K562 (cell line): ENCODE data around the gene DSG3. TPM values are rescaled to one million over a fixed set of nuclear protein-coding genes. Genes with fewer than 3 reads are reported as not detected.

Source experiments
- ATAC-seq: fragments of 200-7000 bp; cut with Tn5 transposase; 3 replicates; pipeline ENCODE4 v1.9.1; 2020; ENCODE audit warnings: moderate library complexity
- BruUV-seq: library from RNA; stranded (reverse); fragments of 400-500 nt; replicated peaks from 2 replicates; lab custom pipeline; 2021; lab: Mats Ljungman, UMichigan
- CTCF ChIA-PET: fragments of 300-600 bp; formaldehyde crosslinking; extraction: SDS; loops from one replicate; lab custom pipeline; 2021; ENCODE audit warnings: low intra/inter-chr PET ratio; lab: Yijun Ruan, JAX
- POLR2A ChIA-PET: fragments of 300-600, 350-650 bp; sonication (Branson Sonifier 250); formaldehyde crosslinking; extraction: SDS; loops from one replicate; lab custom pipeline; 2021; ENCODE audit warnings: antibody characterized with exemption, inconsistent platforms; lab: Yijun Ruan, JAX
- DNase-seq, 4 experiments: peaks; one replicate each; pipeline versions ENCODE4 v3.0.0 to v3.0.0-alpha.2; 2011 to 2018; ENCODE audit warnings: low spot score in 3 of 4, mixed read lengths in 3 of 4; ENCODE audit errors: extremely low read depth in 1 of 4
- FAIRE-seq: peaks from 2 replicates; lab custom pipeline; 2011; peaks lifted over from hg19 to GRCh38; lab: Jason Lieb, UNC
- H2AFZ ChIP-seq: 2 replicates; pipeline ENCODE4 v1.6.0; 2011; ENCODE audit warnings: low read depth, low read length, control low read depth, inconsistent platforms
- H3K27ac ChIP-seq: fragments of 200-600 bp; 3 replicates; pipeline ENCODE4 v1.8.0; 2011; ENCODE audit warnings: low read depth, mild to moderate bottlenecking, control low read depth, inconsistent platforms, low read length, moderate library complexity, mixed read lengths; ENCODE audit errors: extremely low read depth
- H3K27me3 ChIP-seq, 2 experiments: fragments of 300-600 bp in 1 of 2; 2 replicates in 1 of 2; 3 replicates in 1 of 2; pipeline versions ENCODE4 v1.6.0 to v1.8.0; 2011; ENCODE audit warnings: inconsistent platforms in 2 of 2, low read length in 2 of 2, mild to moderate bottlenecking in 1 of 2, mixed read lengths in 1 of 2, moderate library complexity in 1 of 2; ENCODE audit not compliant: control insufficient read depth in 2 of 2, insufficient read depth in 2 of 2
- H3K36me3 ChIP-seq: fragments of 300-600 bp; 3 replicates; pipeline ENCODE4 v1.8.0; 2011; ENCODE audit warnings: mild to moderate bottlenecking, low read length, inconsistent platforms; ENCODE audit not compliant: control insufficient read depth, insufficient read depth
- H3K4me1 ChIP-seq, 2 experiments: fragments of 200-600 bp in 1 of 2; replicated peaks in 1 of 2; 2 replicates in 1 of 2; 3 replicates in 1 of 2; pipeline versions ENCODE4 v1.5.1 to v1.8.0; 2011; ENCODE audit warnings: inconsistent platforms in 2 of 2, low read length in 2 of 2, mild to moderate bottlenecking in 1 of 2, mixed read lengths in 1 of 2, moderate library complexity in 1 of 2; ENCODE audit not compliant: control insufficient read depth in 2 of 2, insufficient read depth in 2 of 2
- H3K4me2 ChIP-seq: 2 replicates; pipeline ENCODE4 v1.6.1; 2011; ENCODE audit warnings: low read length, control low read depth, inconsistent platforms, mixed read lengths; ENCODE audit not compliant: insufficient read depth
- H3K4me3 ChIP-seq: fragments of 200-600 bp; sonication (generic), shearing (Covaris generic); 2 replicates; pipeline ENCODE4 v1.5.1; 2016; ENCODE audit warnings: control low read depth, inconsistent platforms
- H3K79me2 ChIP-seq: fragments of 200-600 bp; 3 replicates; pipeline ENCODE4 v1.8.0; 2011; ENCODE audit warnings: low read length, inconsistent platforms; ENCODE audit not compliant: control insufficient read depth, insufficient read depth
- H3K9ac ChIP-seq, 2 experiments: 2 replicates each; pipeline versions ENCODE4 v1.6.0 to v1.6.1; 2011; ENCODE audit warnings: low read depth in 2 of 2, low read length in 2 of 2, control low read depth in 1 of 2, inconsistent platforms in 1 of 2, mild to moderate bottlenecking in 1 of 2, mixed read lengths in 1 of 2; ENCODE audit not compliant: insufficient read depth in 1 of 2
- H3K9me1 ChIP-seq: one replicate; pipeline ENCODE4 v1.6.0; 2011; ENCODE audit warnings: inconsistent platforms, mild to moderate bottlenecking, low read length, moderate library complexity; ENCODE audit not compliant: control insufficient read depth, insufficient read depth
- H3K9me3 ChIP-seq: replicated peaks from 2 replicates; pipeline ENCODE4 v1.5.1; 2011; ENCODE audit warnings: low read depth, low read length, inconsistent platforms; ENCODE audit not compliant: control insufficient read depth, insufficient read depth
- H4K20me1 ChIP-seq: replicated peaks from 2 replicates; pipeline ENCODE4 v1.6.1; 2011; ENCODE audit warnings: low read length, inconsistent platforms, mixed read lengths; ENCODE audit not compliant: control insufficient read depth, insufficient read depth
- C11orf30 ChIP-seq: fragments of 450-650 bp; IDR thresholded peaks from 2 replicates; pipeline ENCODE4 v1.6.1; 2016; ENCODE audit warnings: low read depth, mild to moderate bottlenecking
- FOXJ3 ChIP-seq: sonication (generic); formaldehyde crosslinking; IDR thresholded peaks from 2 replicates; pipeline ENCODE4 v1.4.0; 2020; ENCODE audit warnings: mild to moderate bottlenecking, missing genetic modification reagents
- MAFF ChIP-seq: IDR thresholded peaks from 2 replicates; pipeline ENCODE4 v1.6.1; 2012; ENCODE audit warnings: low read length, improper control_type of control experiment
- MAFK ChIP-seq: IDR thresholded peaks from 2 replicates; pipeline ENCODE4 v1.6.1; 2011; ENCODE audit warnings: low read length, improper control_type of control experiment
- ZNF316 ChIP-seq: fragments of 450-650 bp; IDR thresholded peaks from 2 replicates; pipeline ENCODE4 v1.6.1; 2016
- WGBS: fragments of 100-300 bp; shearing (Covaris generic); methylation state at CpG from one replicate; pipeline ENCODE4 v1.1.6; 2016; ENCODE audit warnings: low coverage, mixed read lengths; ENCODE audit not compliant: insufficient coverage; ENCODE audit errors: missing lambda C conversion rate; 5-methylcytosine and 5-hydroxymethylcytosine counted together
- in situ Hi-C: fragments of 300-500 bp; cut with MboI; formaldehyde crosslinking; loops from 4 replicates; pipeline ENCODE4 v1.15.0; 2018; ENCODE audit warnings: inconsistent platforms, mixed read lengths
- intact Hi-C: fragments of 100-400 bp; cut with micrococcal nuclease; formaldehyde crosslinking; loops from 2 replicates; pipeline ENCODE4 v1.14.2; 2022
- polyA plus RNA-seq, 8 experiments: library from polyadenylated mRNA; depleted of rRNA in 4 of 8; stranded (reverse) in 5 of 8; unstranded in 3 of 8; fragments of >200 nt; fragmentation: Nextera tagmentation in 2 of 8; fragmentation: Illumina TruSeq in 1 of 8; extraction: Ambion mirVana in 2 of 8; extraction: Trizol in 1 of 8; gene quantifications; 2 replicates each; pipeline versions ENCODE4 v1.2.1 to v1.2.3, GENCODE V29; 2011 to 2014; ENCODE audit warnings: inconsistent platforms in 1 of 8, missing spikeins in 1 of 8
- total RNA-seq, 7 experiments: library from RNA; depleted of rRNA in 6 of 7; stranded (reverse); fragments of >200 nt in 6 of 7; fragmentation: Illumina TruSeq in 2 of 7; extraction: Trizol in 2 of 7; gene quantifications; 2 replicates each; pipeline versions ENCODE4 v1.2.1 to v1.2.3, GENCODE V29; 2011 to 2021; ENCODE audit warnings: low replicate concordance in 1 of 7

DSG3 gene
- total and polyA plus RNA-seq, 9 of the 15 experiments (the other 6 are each of a cell fraction or from before 2014, with no cell fraction given): 0.04 to 0.18 (median 0.07) TPM; not detected in 1

DNA sequence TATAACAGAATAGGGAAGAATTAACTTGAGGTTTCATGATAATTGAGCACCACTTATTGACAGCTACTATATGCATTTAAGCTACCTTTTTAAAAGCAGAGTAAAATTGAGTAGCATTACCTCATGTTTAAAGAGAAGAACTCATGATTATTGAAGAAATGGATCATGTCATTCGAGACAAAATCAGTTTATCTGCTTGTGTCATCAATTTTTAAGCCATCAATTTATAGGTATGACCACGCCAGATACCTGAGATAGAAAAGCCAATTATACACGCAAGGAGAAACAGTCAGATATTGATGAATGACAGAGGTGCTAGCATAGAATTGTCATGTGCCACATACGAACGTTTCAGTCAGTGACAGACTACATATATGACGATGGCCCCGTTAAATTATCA, 78.8 kb downstream of the DSG3 start:
- no peak for ATAC-seq
- POLR2A ChIA-PET: no interaction called here
- H3K4me3 ChIP-seq: no peak overlapping the region
- H3K9ac ChIP-seq: no peak overlapping the region
- no peaks in the 10 kb centered on the region for H3K9me1 ChIP-seq
- in situ Hi-C loops (no loop called here), intact Hi-C loops (no loop called here)
- no peak for FAIRE-seq
- TF ChIP-seq MAFK: peak; percentile 24; the same call in 1 of the 2 replicates
- TF ChIP-seq MAFF: peak; percentile 60
- TF ChIP-seq ZNF316: peak; percentile 67
- TF ChIP-seq C11orf30: peak; percentile 38; the same call in 1 of the 2 replicates
- TF ChIP-seq FOXJ3 (CRISPR knock-in tag): no peak
- no peak for DNase-seq
- H2AFZ ChIP-seq: no peak overlapping the region
- H3K4me2 ChIP-seq: no peak overlapping the region
- H4K20me1 ChIP-seq: no peaks in the 10 kb centered on the region
- no peaks in the 10 kb centered on the region for H3K79me2 ChIP-seq
- no peak overlapping the region for H3K27ac ChIP-seq
- no peaks in the 10 kb centered on the region for H3K4me1 ChIP-seq
- CTCF ChIA-PET: no interaction called here
- H3K27me3 ChIP-seq: no peaks in the 10 kb centered on the region
- WGBS: 85% methylated on average over 7 of the region's 7 CpGs
- BruUV-seq: TSS peak; percentile 10
- no peaks in the 10 kb centered on the region for H3K9me3 ChIP-seq
- peaks cover 79% of the 10 kb centered on the region for H3K36me3 ChIP-seq

Other genes with a start within 250 kb of the DSG3 start
- 0.18 and 0.53 TPM in 2 replicates for gene DSG1, start 129.6 kb upstream of the DSG3 start, total RNA-seq (2014; rRNA removed)
- 0.06 and 0.15 TPM in 2 replicates for gene DSG1, start 129.6 kb upstream of the DSG3 start, total RNA-seq (2014; rRNA removed; fragmentation: Illumina TruSeq; extraction: Trizol)
- 0.14 and 0.23 TPM in 2 replicates for gene DSG1, start 129.6 kb upstream of the DSG3 start, total RNA-seq (2015; rRNA removed; fragmentation: Illumina TruSeq; extraction: Trizol)
- 0.09 and 0.13 TPM in 2 replicates for gene DSG1, start 129.6 kb upstream of the DSG3 start, total RNA-seq (2021)
- gene DSG1, start 129.6 kb upstream of the DSG3 start, polyA plus RNA-seq (2011; rRNA removed): 0.11 and 0.26 TPM in 2 replicates
- 0.19 and 0.24 TPM in 2 replicates for gene DSG1, start 129.6 kb upstream of the DSG3 start, polyA plus RNA-seq (2014; fragmentation: Illumina TruSeq; extraction: Trizol)
- under 1 TPM in 1 of 2 experiments, not detected in 1; 0.03 TPM for gene DSG1, start 129.6 kb upstream of the DSG3 start, polyA plus RNA-seq (2014; fragmentation: Nextera tagmentation; extraction: Ambion mirVana)
- 0.07 and 0.16 TPM in 2 replicates for gene DSG1, start 129.6 kb upstream of the DSG3 start, polyA plus RNA-seq (2014; rRNA removed)
- gene DSG4, start 71.0 kb upstream of the DSG3 start, total RNA-seq (2014; rRNA removed): not detected in 2 replicates
- gene DSG4, start 71.0 kb upstream of the DSG3 start, total RNA-seq (2014; rRNA removed; fragmentation: Illumina TruSeq; extraction: Trizol): not detected in 2 replicates
- not detected in 2 replicates for gene DSG4, start 71.0 kb upstream of the DSG3 start, total RNA-seq (2015; rRNA removed; fragmentation: Illumina TruSeq; extraction: Trizol)
- gene DSG4, start 71.0 kb upstream of the DSG3 start, total RNA-seq (2021): not detected in 2 replicates
- not detected in 2 replicates for gene DSG4, start 71.0 kb upstream of the DSG3 start, polyA plus RNA-seq (2011; rRNA removed)
- not detected in 2 replicates for gene DSG4, start 71.0 kb upstream of the DSG3 start, polyA plus RNA-seq (2014; fragmentation: Illumina TruSeq; extraction: Trizol)
- not detected for gene DSG4, start 71.0 kb upstream of the DSG3 start, polyA plus RNA-seq (2014; fragmentation: Nextera tagmentation; extraction: Ambion mirVana)
- gene DSG4, start 71.0 kb upstream of the DSG3 start, polyA plus RNA-seq (2014; rRNA removed): not detected in 2 replicates
- gene DSG2, start 50.4 kb downstream of the DSG3 start, total RNA-seq (2014; rRNA removed): 22.2 and 26.5 TPM in 2 replicates
- gene DSG2, start 50.4 kb downstream of the DSG3 start, total RNA-seq (2014; rRNA removed; fragmentation: Illumina TruSeq; extraction: Trizol): 50.1 and 53.9 TPM in 2 replicates
- gene DSG2, start 50.4 kb downstream of the DSG3 start, total RNA-seq (2015; rRNA removed; fragmentation: Illumina TruSeq; extraction: Trizol): 39.2 and 43.0 TPM in 2 replicates
- 41.3 and 43.0 TPM in 2 replicates for gene DSG2, start 50.4 kb downstream of the DSG3 start, total RNA-seq (2021)
- 67.9 and 68.6 TPM in 2 replicates for gene DSG2, start 50.4 kb downstream of the DSG3 start, polyA plus RNA-seq (2011; rRNA removed)
- 57.9 and 65.7 TPM in 2 replicates for gene DSG2, start 50.4 kb downstream of the DSG3 start, polyA plus RNA-seq (2014; fragmentation: Illumina TruSeq; extraction: Trizol)
- 10 to 100 TPM; 16.9 to 22.6 TPM for gene DSG2, start 50.4 kb downstream of the DSG3 start, polyA plus RNA-seq (2014; fragmentation: Nextera tagmentation; extraction: Ambion mirVana)
- gene DSG2, start 50.4 kb downstream of the DSG3 start, polyA plus RNA-seq (2014; rRNA removed): 34.1 and 40.8 TPM in 2 replicates
- not detected in 2 replicates for gene TTR, start 144.1 kb downstream of the DSG3 start, total RNA-seq (2014; rRNA removed)
- not detected in 2 replicates for gene TTR, start 144.1 kb downstream of the DSG3 start, total RNA-seq (2014; rRNA removed; fragmentation: Illumina TruSeq; extraction: Trizol)
- not detected in 2 replicates for gene TTR, start 144.1 kb downstream of the DSG3 start, total RNA-seq (2015; rRNA removed; fragmentation: Illumina TruSeq; extraction: Trizol)
- 0.53 and 0.92 TPM in 2 replicates for gene TTR, start 144.1 kb downstream of the DSG3 start, total RNA-seq (2021)
- not detected in 2 replicates for gene TTR, start 144.1 kb downstream of the DSG3 start, polyA plus RNA-seq (2011; rRNA removed)
- not detected in 2 replicates for gene TTR, start 144.1 kb downstream of the DSG3 start, polyA plus RNA-seq (2014; fragmentation: Illumina TruSeq; extraction: Trizol)
- gene TTR, start 144.1 kb downstream of the DSG3 start, polyA plus RNA-seq (2014; fragmentation: Nextera tagmentation; extraction: Ambion mirVana): not detected
- gene TTR, start 144.1 kb downstream of the DSG3 start, polyA plus RNA-seq (2014; rRNA removed): 0.17 TPM in 1 of 2 replicates, not detected in the other
- 0.05 and 0.08 TPM in 2 replicates for gene B4GALT6, start 236.8 kb downstream of the DSG3 start, total RNA-seq (2014; rRNA removed)
- 0.11 and 0.16 TPM in 2 replicates for gene B4GALT6, start 236.8 kb downstream of the DSG3 start, total RNA-seq (2014; rRNA removed; fragmentation: Illumina TruSeq; extraction: Trizol)
- gene B4GALT6, start 236.8 kb downstream of the DSG3 start, total RNA-seq (2015; rRNA removed; fragmentation: Illumina TruSeq; extraction: Trizol): 0.04 and 0.07 TPM in 2 replicates
- gene B4GALT6, start 236.8 kb downstream of the DSG3 start, total RNA-seq (2021): 0.18 and 0.27 TPM in 2 replicates
- gene B4GALT6, start 236.8 kb downstream of the DSG3 start, polyA plus RNA-seq (2011; rRNA removed): 0.18 and 0.47 TPM in 2 replicates
- 0.07 and 0.18 TPM in 2 replicates for gene B4GALT6, start 236.8 kb downstream of the DSG3 start, polyA plus RNA-seq (2014; fragmentation: Illumina TruSeq; extraction: Trizol)
- under 1 TPM; 0.03 to 0.04 TPM for gene B4GALT6, start 236.8 kb downstream of the DSG3 start, polyA plus RNA-seq (2014; fragmentation: Nextera tagmentation; extraction: Ambion mirVana)
- gene B4GALT6, start 236.8 kb downstream of the DSG3 start, polyA plus RNA-seq (2014; rRNA removed): 0.08 and 0.09 TPM in 2 replicates